Measurements from ENCODE around the gene PDLIM7. TPM values are rescaled to one million over a fixed set of nuclear protein-coding genes. Genes with fewer than 3 reads are reported as not detected.

Gene PDLIM7
- total and polyA plus RNA-seq, 7 donors, result 7.2 to 923 (median 274) TPM

- peaks cover 0 to 46% (median 42%) of the 10 kb centered on the region in 4 donors for H3K4me1 ChIP-seq
- intact Hi-C loops (cut with DNase I), result no loop called here
- TF ChIP-seq POLR2A (IDR thresholded peaks at IDR 0.05), result no peak
- TF ChIP-seq, protein P1, sequence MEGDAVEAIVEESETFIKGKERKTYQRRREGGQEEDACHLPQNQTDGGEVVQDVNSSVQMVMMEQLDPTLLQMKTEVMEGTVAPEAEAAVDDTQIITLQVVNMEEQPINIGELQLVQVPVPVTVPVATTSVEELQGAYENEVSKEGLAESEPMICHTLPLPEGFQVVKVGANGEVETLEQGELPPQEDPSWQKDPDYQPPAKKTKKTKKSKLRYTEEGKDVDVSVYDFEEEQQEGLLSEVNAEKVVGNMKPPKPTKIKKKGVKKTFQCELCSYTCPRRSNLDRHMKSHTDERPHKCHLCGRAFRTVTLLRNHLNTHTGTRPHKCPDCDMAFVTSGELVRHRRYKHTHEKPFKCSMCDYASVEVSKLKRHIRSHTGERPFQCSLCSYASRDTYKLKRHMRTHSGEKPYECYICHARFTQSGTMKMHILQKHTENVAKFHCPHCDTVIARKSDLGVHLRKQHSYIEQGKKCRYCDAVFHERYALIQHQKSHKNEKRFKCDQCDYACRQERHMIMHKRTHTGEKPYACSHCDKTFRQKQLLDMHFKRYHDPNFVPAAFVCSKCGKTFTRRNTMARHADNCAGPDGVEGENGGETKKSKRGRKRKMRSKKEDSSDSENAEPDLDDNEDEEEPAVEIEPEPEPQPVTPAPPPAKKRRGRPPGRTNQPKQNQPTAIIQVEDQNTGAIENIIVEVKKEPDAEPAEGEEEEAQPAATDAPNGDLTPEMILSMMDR (IDR thresholded peaks at IDR 0.05), result no peak
Observed at GRCh38 chr5:177468329-177468684, 29.1 kb downstream of the PDLIM7 start.

GRCh38 chr5:177467436-177467835 lies 30.0 kb downstream of the PDLIM7 start:
- intact Hi-C loops (cut with DNase I), result no loop called here
- DNase-seq, result no peak
- H3K4me1 ChIP-seq, result peaks cover 0 to 42% (median 38%) of the 10 kb centered on the region in 4 donors
- H3K36me3 ChIP-seq, result peaks cover 8 to 44% (median 28%) of the 10 kb centered on the region in 4 donors
- H3K4me3 ChIP-seq, result no peak overlapping the region
- H3K9me3 ChIP-seq, result no peaks in the 10 kb centered on the region
- H3K27me3 ChIP-seq, result no peaks in the 10 kb centered on the region
- TF ChIP-seq EP300 (IDR thresholded peaks at IDR 0.05), result no peak
- WGBS, 2 donors, result 95 to 97% methylated on average over 31 of the region's 31 CpGs
- peak overlapping the region in 1 of 4 donors; percentile 96 for H3K27ac ChIP-seq

More at GRCh38 chr5:177468329-177468684, 29.1 kb downstream of the PDLIM7 start:
- Histone ChIP-seq H3K36me3 (peaks cover 8 to 41% (median 28%) of the 10 kb centered on the region in 4 donors), H3K27ac (peak overlapping the region in 3 of 4 donors; percentile 5 to 96 (median 37)), H3K27me3 (no peaks in the 10 kb centered on the region), H3K4me3 (no peak overlapping the region), H3K9me3 (no peaks in the 10 kb centered on the region)
- 95 to 96% methylated on average over 2 of the region's 2 CpGs for WGBS, 2 donors
- no peak for DNase-seq

- no peaks in the 10 kb centered on the region for H3K27me3 ChIP-seq
- no peaks in the 10 kb centered on the region for H3K9me3 ChIP-seq
- TF ChIP-seq POLR2AphosphoS5 (IDR thresholded peaks at IDR 0.05) (no peak), EP300 (IDR thresholded peaks at IDR 0.05) (no peak), POLR2A (IDR thresholded peaks at IDR 0.05) (no peak)
- TF ChIP-seq, protein P1 (IDR thresholded peaks at IDR 0.05), result no peak
- H3K4me3 ChIP-seq, result no peak overlapping the region
- DNase-seq, result no peak
- 89 to 95% methylated on average over 25 of the region's 25 CpGs for WGBS, 2 donors
- intact Hi-C loops (cut with DNase I), result no loop called here
- peaks cover 8 to 46% (median 28%) of the 10 kb centered on the region in 4 donors for H3K36me3 ChIP-seq
- no peak overlapping the region for H3K27ac ChIP-seq
- peaks cover 0 to 38% (median 33%) of the 10 kb centered on the region in 4 donors for H3K4me1 ChIP-seq
Observed at GRCh38 chr5:177466861-177467260, 30.5 kb downstream of the PDLIM7 start.

- Histone ChIP-seq H3K4me1 (peaks cover 0 to 25% (median 16%) of the 10 kb centered on the region in 4 donors), H3K36me3 (peaks cover 12 to 53% (median 31%) of the 10 kb centered on the region in 4 donors), H3K4me3 (no peak overlapping the region), H3K27ac (no peak overlapping the region), H3K9me3 (no peaks in the 10 kb centered on the region), H3K27me3 (no peaks in the 10 kb centered on the region)
- TF ChIP-seq POLR2AphosphoS5 (IDR thresholded peaks at IDR 0.05) (no peak), POLR2A (IDR thresholded peaks at IDR 0.05) (no peak), EP300 (IDR thresholded peaks at IDR 0.05) (no peak)
- TF ChIP-seq, protein P1 (IDR thresholded peaks at IDR 0.05), result no peak
- 94 to 97% methylated on average over 11 of the region's 11 CpGs for WGBS, 2 donors
- no peak for DNase-seq
- intact Hi-C loops (cut with DNase I), result no loop called here
Observed at GRCh38 chr5:177465044-177465443, 32.4 kb downstream of the PDLIM7 start.

- DNase-seq, result no peak
- WGBS, 2 donors, result 63 to 87% methylated on average over 27 of the region's 27 CpGs
- no peaks in the 10 kb centered on the region for H3K27me3 ChIP-seq
- TF ChIP-seq POLR2A (IDR thresholded peaks at IDR 0.05), result no peak
- TF ChIP-seq EP300 (IDR thresholded peaks at IDR 0.05), result no peak
- TF ChIP-seq, protein P1 (IDR thresholded peaks at IDR 0.05), result no peak
- TF ChIP-seq POLR2AphosphoS5 (IDR thresholded peaks at IDR 0.05), result peak in 2 of 4 donors; percentile 8 to 19
- peak overlapping the region in 3 of 4 donors; percentile 23 to 49 (median 28) for H3K27ac ChIP-seq
- H3K36me3 ChIP-seq, result peaks cover 15 to 58% (median 32%) of the 10 kb centered on the region in 4 donors
- no peak overlapping the region for H3K4me3 ChIP-seq
- no peaks in the 10 kb centered on the region for H3K9me3 ChIP-seq
- intact Hi-C loops (cut with DNase I), result no loop called here
- peaks cover 0 to 16% (median 6%) of the 10 kb centered on the region in 4 donors for H3K4me1 ChIP-seq
Observed at GRCh38 chr5:177462021-177462670, 35.3 kb downstream of the PDLIM7 start.
